NB4 (cell line): ENCODE results near the gene EFNA2.

ENCODE experiments used
- DNase-seq: peaks from one replicate; pipeline ENCODE4 v3.0.0; 2010; ENCODE audit warnings: low read depth
- H3K4me3 ChIP-seq: one replicate; pipeline ENCODE4 v1.5.1; 2011; ENCODE audit warnings: mild to moderate bottlenecking, low read depth, low read length, moderate library complexity
- CTCF ChIP-seq: IDR thresholded peaks from one replicate; pipeline ENCODE4 v1.5.1; 2012; ENCODE audit warnings: low read depth, low read length
- MYC ChIP-seq: IDR thresholded peaks from 2 replicates; pipeline ENCODE4 v1.6.1; 2011; ENCODE audit warnings: low read depth, low read length
- POLR2A ChIP-seq: IDR thresholded peaks from 2 replicates; pipeline ENCODE4 v1.6.1; 2011; ENCODE audit warnings: mild to moderate bottlenecking; ENCODE audit not compliant: insufficient read length; ENCODE audit errors: extremely low read depth
- TF ChIP-seq, protein P1 (sequence below): IDR thresholded peaks from 2 replicates; pipeline ENCODE4 v1.6.1; 2011; ENCODE audit warnings: low read depth, low read length

Gene EFNA2

GRCh38 chr19:1282588-1283206 is 3.0 kb upstream of the EFNA2 start:
- no peak for DNase-seq
- H3K4me3 ChIP-seq: no peak overlapping the region
- TF ChIP-seq CTCF: no peak
- no peak for TF ChIP-seq MYC
- TF ChIP-seq, protein P1, sequence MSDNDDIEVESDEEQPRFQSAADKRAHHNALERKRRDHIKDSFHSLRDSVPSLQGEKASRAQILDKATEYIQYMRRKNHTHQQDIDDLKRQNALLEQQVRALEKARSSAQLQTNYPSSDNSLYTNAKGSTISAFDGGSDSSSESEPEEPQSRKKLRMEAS: no peak
- TF ChIP-seq POLR2A: no peak

GRCh38 chr19:1283207-1283916 is 2.3 kb upstream of the EFNA2 start:
- no peak overlapping the region for H3K4me3 ChIP-seq
- TF ChIP-seq, protein P1: no peak
- TF ChIP-seq MYC (no peak), CTCF (no peak), POLR2A (no peak)
- DNase-seq: no peak

- TF ChIP-seq MYC (no peak), POLR2A (no peak), CTCF (no peak)
- DNase-seq: no peak
- H3K4me3 ChIP-seq: no peak overlapping the region
Observed at GRCh38 chr19:1283917-1284292, 1.8 kb upstream of the EFNA2 start.

- no peak overlapping the region for H3K4me3 ChIP-seq
- no peak for DNase-seq
- TF ChIP-seq, protein P1: no peak
- TF ChIP-seq MYC (no peak), CTCF (no peak), POLR2A (no peak)
Observed at GRCh38 chr19:1284293-1284978, 1.2 kb upstream of the EFNA2 start.

GRCh38 chr19:1284979-1285736 is 515 bp upstream of the EFNA2 start:
- no peak for TF ChIP-seq MYC
- TF ChIP-seq POLR2A: no peak
- no peak for TF ChIP-seq CTCF
- TF ChIP-seq, protein P1: no peak
- no peak overlapping the region for H3K4me3 ChIP-seq
- DNase-seq: no peak
